Chondrocyte (in vitro differentiated cells): ENCODE measurements around the gene PCDH8. TPM values are rescaled to one million over a fixed set of nuclear protein-coding genes. Genes with fewer than 3 reads are reported as not detected.

Experiments
- DNase-seq: peaks from one replicate; pipeline ENCODE4 v3.0.0; 2021; ENCODE audit warnings: mixed read lengths, low spot score
- H3K27ac Mint-ChIP-seq: one replicate; pipeline ENCODE4 v1.8.0; 2021; ENCODE audit warnings: mild to moderate bottlenecking, moderate library complexity, mixed read lengths; ENCODE audit not compliant: unreplicated experiment
- H3K27me3 Mint-ChIP-seq: 2 replicates; pipeline ENCODE4 v1.8.0; 2021; ENCODE audit warnings: low read depth, mixed read lengths
- H3K36me3 Mint-ChIP-seq: 2 replicates; pipeline ENCODE4 v1.8.0; 2021; ENCODE audit warnings: low read depth, mixed read lengths
- H3K4me1 Mint-ChIP-seq: 2 replicates; pipeline ENCODE4 v1.8.0; 2021; ENCODE audit warnings: low read depth, mild to moderate bottlenecking, mixed read lengths
- H3K4me3 Mint-ChIP-seq: one replicate; pipeline ENCODE4 v1.8.0; 2021; ENCODE audit warnings: mild to moderate bottlenecking, moderate library complexity, mixed read lengths; ENCODE audit not compliant: unreplicated experiment
- H3K9me3 Mint-ChIP-seq: 2 replicates; pipeline ENCODE4 v1.8.0; 2021; ENCODE audit warnings: low read depth, mixed read lengths
- CTCF ChIP-seq: fragments of 200-600 bp; sonication (generic); IDR thresholded peaks from 2 replicates; pipeline ENCODE4 v1.5.0; 2021; ENCODE audit warnings: antibody characterized with exemption, mild to moderate bottlenecking, moderate library complexity
- total RNA-seq: library from RNA; stranded (reverse); gene quantifications from 3 replicates; pipeline ENCODE4 v1.2.1, GENCODE V29; 2021

PCDH8 gene
- total RNA-seq, 1 donor from 2014 or later: not detected

- no peak overlapping the region for H3K4me3 Mint-ChIP-seq
- no peak overlapping the region for H3K27ac Mint-ChIP-seq
- peaks cover 19% of the 10 kb centered on the region for H3K4me1 Mint-ChIP-seq
- DNase-seq: no peak
- H3K36me3 Mint-ChIP-seq: peaks cover 4% of the 10 kb centered on the region
- TF ChIP-seq CTCF: peak; percentile 66
- peaks cover 5% of the 10 kb centered on the region for H3K9me3 Mint-ChIP-seq
- H3K27me3 Mint-ChIP-seq: peaks cover 58% of the 10 kb centered on the region
These were observed 1.7 kb downstream of the PCDH8 start for GRCh38 chr13:52846567-52847321.

- H3K27me3 Mint-ChIP-seq: peaks cover 61% of the 10 kb centered on the region
- peaks cover 5% of the 10 kb centered on the region for H3K9me3 Mint-ChIP-seq
- no peak overlapping the region for H3K27ac Mint-ChIP-seq
- no peak for DNase-seq
- TF ChIP-seq CTCF: peak; percentile 28
- H3K36me3 Mint-ChIP-seq: peaks cover 4% of the 10 kb centered on the region
- no peak overlapping the region for H3K4me3 Mint-ChIP-seq
- H3K4me1 Mint-ChIP-seq: peaks cover 12% of the 10 kb centered on the region
These were observed 2.5 kb downstream of the PCDH8 start for GRCh38 chr13:52845766-52846566.

GRCh38 chr13:52845334-52845761, 3.1 kb downstream of the PCDH8 start:
- Mint-ChIP-seq H3K27ac (no peak overlapping the region), H3K9me3 (peaks cover 3% of the 10 kb centered on the region), H3K36me3 (peaks cover 1% of the 10 kb centered on the region)

GRCh38 chr13:52844836-52845235, 3.6 kb downstream of the PCDH8 start:
- TF ChIP-seq CTCF: no peak
- H3K4me1 Mint-ChIP-seq: peaks cover 5% of the 10 kb centered on the region
- peaks cover 3% of the 10 kb centered on the region for H3K9me3 Mint-ChIP-seq
- H3K4me3 Mint-ChIP-seq: no peak overlapping the region
- peaks cover 1% of the 10 kb centered on the region for H3K36me3 Mint-ChIP-seq
- H3K27ac Mint-ChIP-seq: no peak overlapping the region
- H3K27me3 Mint-ChIP-seq: peaks cover 63% of the 10 kb centered on the region
- no peak for DNase-seq

More at GRCh38 chr13:52845334-52845761, 3.1 kb downstream of the PCDH8 start:
- TF ChIP-seq CTCF: no peak
- no peak for DNase-seq
- H3K4me1 Mint-ChIP-seq: peaks cover 7% of the 10 kb centered on the region
- H3K4me3 Mint-ChIP-seq: no peak overlapping the region
- peaks cover 63% of the 10 kb centered on the region for H3K27me3 Mint-ChIP-seq

GRCh38 chr13:52842441-52842840, 6.0 kb downstream of the PCDH8 start:
- no peaks in the 10 kb centered on the region for H3K4me1 Mint-ChIP-seq
- H3K9me3 Mint-ChIP-seq: peaks cover 3% of the 10 kb centered on the region
- no peak for DNase-seq
- no peak overlapping the region for H3K27ac Mint-ChIP-seq
- H3K4me3 Mint-ChIP-seq: no peak overlapping the region
- TF ChIP-seq CTCF: no peak
- peaks cover 57% of the 10 kb centered on the region for H3K27me3 Mint-ChIP-seq
- H3K36me3 Mint-ChIP-seq: peaks cover 1% of the 10 kb centered on the region
